Measurements from ENCODE around the gene SYCN. TPM values are rescaled to one million over a fixed set of nuclear protein-coding genes. Genes with fewer than 3 reads are reported as not detected.
A peak's percentile ranks its signal among the peaks of the same experiment; 100 is the strongest.
"Not testable (repeated sequence)": the region's sequence is repeated elsewhere in the genome, so short reads cannot be mapped to it uniquely, and the experiment has no call there.

The SYCN gene
- total RNA-seq, 2 experiments from 2014 or later, result not detected

DNA sequence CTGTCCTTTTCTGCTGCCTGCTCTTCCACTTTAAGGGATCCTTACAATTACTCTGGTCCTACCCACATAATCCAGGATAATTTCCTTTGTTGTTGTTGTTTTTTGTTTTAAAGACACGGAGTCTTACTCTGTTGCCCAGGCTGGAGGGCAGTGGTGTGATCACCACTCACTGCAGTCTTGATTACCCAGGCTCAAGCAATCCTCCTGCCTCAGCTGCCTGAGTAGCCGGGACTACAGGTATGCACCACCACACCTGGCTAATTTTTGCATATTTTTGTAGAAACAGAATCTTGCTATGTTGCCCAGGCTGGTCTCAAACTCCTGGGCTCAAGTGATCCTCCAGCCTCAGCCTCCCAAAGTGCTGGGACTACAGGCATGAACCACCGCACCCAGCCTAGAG lies 11.3 kb upstream of the SYCN start:
- POLR2A ChIA-PET; H3K27ac Mint-ChIP-seq; H3K4me1 Mint-ChIP-seq; DNase-seq; H3K36me3 Mint-ChIP-seq; H3K27me3 Mint-ChIP-seq; ATAC-seq (ENCODE audit: low read depth); H3K9me3 Mint-ChIP-seq; H3K4me3 Mint-ChIP-seq: not testable (repeated sequence)

- POLR2A ChIA-PET, result interaction anchor here (1.0 to 1.9 kb wide), 2 partner anchors 114 to 116 kb away, joined by 5 to 6 read pairs; no protein-coding TSS in a partner anchor
- no peaks in the 10 kb centered on the region for H3K9me3 Mint-ChIP-seq
- peaks cover 2% of the 10 kb centered on the region for H3K4me1 Mint-ChIP-seq
- peak; percentile 96 for ATAC-seq (ENCODE audit: low read depth)
- no peak overlapping the region for H3K27ac Mint-ChIP-seq
- no peaks in the 10 kb centered on the region for H3K36me3 Mint-ChIP-seq
- peak; percentile 76 for DNase-seq
- H3K27me3 Mint-ChIP-seq, result no peaks in the 10 kb centered on the region
- no peak overlapping the region for H3K4me3 Mint-ChIP-seq
Observed at GRCh38 chr19:39212375-39212742, 8.3 kb upstream of the SYCN start.

DNA sequence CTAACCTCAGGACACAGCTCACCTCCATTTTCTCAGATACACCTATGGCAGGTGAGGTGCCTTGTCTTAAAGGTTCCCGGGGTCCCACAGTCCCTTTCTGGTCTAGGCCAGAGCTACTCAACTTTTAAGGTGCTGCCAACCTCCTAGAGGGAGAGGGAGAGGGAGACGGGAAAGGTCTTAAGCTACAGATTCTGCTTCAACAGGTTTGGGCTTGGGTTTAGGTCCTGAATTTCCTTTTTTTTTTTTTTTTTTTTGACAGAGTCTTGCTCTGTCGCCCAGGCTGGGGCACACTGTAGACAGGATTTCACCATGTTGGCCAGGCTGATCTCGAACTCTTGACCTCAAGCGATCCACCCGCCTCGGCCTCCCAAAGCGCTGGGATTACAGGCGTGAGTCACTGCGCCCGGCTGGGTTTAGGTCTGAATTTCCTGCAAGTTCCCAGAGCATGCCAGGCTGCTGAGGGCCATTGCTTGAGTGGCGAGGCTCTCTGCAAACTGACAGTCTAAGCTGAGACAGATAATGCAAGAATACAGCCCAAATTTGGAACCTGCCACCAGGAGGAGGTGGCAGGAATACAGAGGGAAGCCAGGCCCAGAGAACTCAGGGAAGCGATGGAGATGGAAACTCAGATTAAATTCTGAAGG lies 7.8 kb upstream of the SYCN start:
- POLR2A ChIA-PET, result interaction anchor here (1.0 kb wide), 1 partner anchor 115 kb away, joined by 6 read pairs; no protein-coding TSS in a partner anchor
- H3K9me3 Mint-ChIP-seq, result no peaks in the 10 kb centered on the region
- H3K27me3 Mint-ChIP-seq, result no peaks in the 10 kb centered on the region
- ATAC-seq (ENCODE audit: low read depth) (peak; percentile 22), DNase-seq (no peak)
- no peaks in the 10 kb centered on the region for H3K36me3 Mint-ChIP-seq
- H3K4me3 Mint-ChIP-seq, result no peak overlapping the region
- H3K4me1 Mint-ChIP-seq, result no peaks in the 10 kb centered on the region
- H3K27ac Mint-ChIP-seq, result no peak overlapping the region

GRCh38 chr19:39209196-39209595 lies 5.1 kb upstream of the SYCN start:
- peaks cover 14% of the 10 kb centered on the region for H3K27me3 Mint-ChIP-seq
- ATAC-seq (ENCODE audit: low read depth) (no peak), DNase-seq (no peak)
- H3K36me3 Mint-ChIP-seq, result no peaks in the 10 kb centered on the region
- no peak overlapping the region for H3K4me3 Mint-ChIP-seq
- POLR2A ChIA-PET, result no interaction called here
- no peaks in the 10 kb centered on the region for H3K9me3 Mint-ChIP-seq
- no peaks in the 10 kb centered on the region for H3K4me1 Mint-ChIP-seq
- H3K27ac Mint-ChIP-seq, result no peak overlapping the region

GRCh38 chr19:39208175-39208795 lies 4.2 kb upstream of the SYCN start:
- H3K27ac Mint-ChIP-seq, result no peak overlapping the region
- no peak for DNase-seq

DNA sequence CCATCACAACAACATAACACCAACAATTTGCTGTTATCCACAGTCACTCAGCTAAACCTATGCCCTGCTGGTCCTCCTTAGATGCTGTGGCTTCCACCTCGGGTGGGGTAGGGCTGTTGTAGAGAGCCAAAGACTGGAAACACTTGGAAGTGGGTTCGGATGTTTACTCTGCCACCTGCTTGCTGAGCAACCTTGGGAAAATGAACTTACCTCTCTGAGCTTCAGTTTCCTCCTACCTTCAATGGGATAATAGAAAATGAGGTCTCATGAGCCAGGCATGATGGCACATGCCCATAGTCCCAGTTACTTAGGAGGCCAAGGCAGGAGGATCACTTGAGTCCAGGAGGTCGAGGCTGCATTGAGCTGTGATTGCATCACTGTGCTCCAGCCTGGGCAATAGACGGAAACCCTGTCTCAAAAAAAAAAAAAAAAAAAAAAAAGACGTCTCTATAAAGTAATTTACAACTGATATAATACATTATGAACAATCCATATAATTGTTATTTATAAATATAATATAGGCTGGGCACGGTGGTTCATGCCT lies 3.3 kb upstream of the SYCN start:
- POLR2A ChIA-PET, result interaction anchor here (0.6 kb wide), 1 partner anchor 609 kb away, joined by 5 read pairs; no protein-coding TSS in a partner anchor
- H3K9me3 Mint-ChIP-seq, result no peaks in the 10 kb centered on the region
- H3K27ac Mint-ChIP-seq, result no peak overlapping the region
- H3K36me3 Mint-ChIP-seq, result no peaks in the 10 kb centered on the region
- ATAC-seq (ENCODE audit: low read depth) (no peak), DNase-seq (no peak)
- H3K4me3 Mint-ChIP-seq, result no peak overlapping the region
- peaks cover 31% of the 10 kb centered on the region for H3K27me3 Mint-ChIP-seq
- no peaks in the 10 kb centered on the region for H3K4me1 Mint-ChIP-seq

More at GRCh38 chr19:39208175-39208795, 4.2 kb upstream of the SYCN start:
- Mint-ChIP-seq H3K9me3 (no peaks in the 10 kb centered on the region), H3K36me3 (no peaks in the 10 kb centered on the region), H3K4me3 (no peak overlapping the region), H3K4me1 (no peaks in the 10 kb centered on the region), H3K27me3 (peaks cover 21% of the 10 kb centered on the region)
- ATAC-seq (ENCODE audit: low read depth), result no peak
- POLR2A ChIA-PET, result no interaction called here

DNA sequence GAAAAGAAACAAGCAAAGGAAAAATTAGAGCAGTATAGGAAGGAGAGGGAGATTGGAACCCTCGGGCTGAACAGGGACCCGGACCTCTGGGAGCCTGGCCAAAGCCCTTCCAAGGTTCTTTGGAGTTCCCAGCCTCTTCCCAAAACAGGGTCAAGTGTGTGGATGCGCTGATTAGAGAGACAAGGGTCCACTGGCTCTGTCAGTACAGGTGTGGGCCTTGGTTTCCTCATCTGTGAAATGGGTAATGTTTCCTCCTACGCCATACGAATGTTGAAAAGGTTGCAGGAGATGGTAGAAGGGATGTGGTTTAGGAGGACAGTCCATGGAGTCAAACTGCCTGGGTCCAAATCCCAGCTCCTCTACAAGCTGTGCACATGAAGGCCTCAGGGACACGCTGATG lies 2.1 kb upstream of the SYCN start:
- Mint-ChIP-seq H3K27ac (no peak overlapping the region), H3K4me3 (no peak overlapping the region), H3K27me3 (peaks cover 41% of the 10 kb centered on the region), H3K9me3 (no peaks in the 10 kb centered on the region), H3K4me1 (no peaks in the 10 kb centered on the region), H3K36me3 (no peaks in the 10 kb centered on the region)
- no peak for ATAC-seq (ENCODE audit: low read depth)
- no peak for DNase-seq
- POLR2A ChIA-PET, result no interaction called here

GRCh38 chr19:39205449-39205764 lies 1.3 kb upstream of the SYCN start:
- Mint-ChIP-seq H3K4me3 (no peak overlapping the region), H3K4me1 (no peaks in the 10 kb centered on the region), H3K36me3 (no peaks in the 10 kb centered on the region), H3K27ac (no peak overlapping the region), H3K9me3 (no peaks in the 10 kb centered on the region), H3K27me3 (peaks cover 47% of the 10 kb centered on the region)
- POLR2A ChIA-PET, result no interaction called here
- no peak for DNase-seq
- ATAC-seq (ENCODE audit: low read depth), result no peak

DNA sequence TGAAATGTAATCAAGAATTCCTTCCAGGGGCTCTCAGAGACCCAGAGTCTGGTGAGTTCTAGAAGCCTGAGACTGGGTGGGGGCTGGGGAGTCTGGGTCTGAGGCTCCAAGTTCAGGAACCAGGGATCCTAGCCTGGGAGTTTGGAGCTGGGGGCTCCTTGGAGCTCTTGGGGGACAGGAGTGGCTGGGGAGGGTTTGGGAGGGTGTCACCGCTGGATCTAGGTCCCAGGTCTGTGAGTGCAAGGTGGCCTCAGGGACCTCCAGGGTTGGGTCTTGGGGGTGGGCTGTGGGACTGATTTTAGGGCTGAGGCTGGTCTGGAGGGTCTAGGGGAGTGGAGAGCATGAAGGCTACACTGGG lies 1.1 kb downstream of the SYCN start:
- H3K4me3 Mint-ChIP-seq, result no peak overlapping the region
- no peaks in the 10 kb centered on the region for H3K36me3 Mint-ChIP-seq
- H3K4me1 Mint-ChIP-seq, result peaks cover 2% of the 10 kb centered on the region
- no peak overlapping the region for H3K27ac Mint-ChIP-seq
- ATAC-seq (ENCODE audit: low read depth) (no peak), DNase-seq (no peak)
- POLR2A ChIA-PET, result no interaction called here
- peaks cover 63% of the 10 kb centered on the region for H3K27me3 Mint-ChIP-seq
- no peaks in the 10 kb centered on the region for H3K9me3 Mint-ChIP-seq

GRCh38 chr19:39200803-39201115 lies 3.3 kb downstream of the SYCN start:
- Mint-ChIP-seq H3K4me3 (no peak overlapping the region), H3K36me3 (no peaks in the 10 kb centered on the region), H3K4me1 (peaks cover 9% of the 10 kb centered on the region), H3K27ac (no peak overlapping the region), H3K9me3 (no peaks in the 10 kb centered on the region), H3K27me3 (peaks cover 79% of the 10 kb centered on the region)
- DNase-seq, result no peak
- ATAC-seq (ENCODE audit: low read depth), result no peak
- POLR2A ChIA-PET, result no interaction called here

DNA sequence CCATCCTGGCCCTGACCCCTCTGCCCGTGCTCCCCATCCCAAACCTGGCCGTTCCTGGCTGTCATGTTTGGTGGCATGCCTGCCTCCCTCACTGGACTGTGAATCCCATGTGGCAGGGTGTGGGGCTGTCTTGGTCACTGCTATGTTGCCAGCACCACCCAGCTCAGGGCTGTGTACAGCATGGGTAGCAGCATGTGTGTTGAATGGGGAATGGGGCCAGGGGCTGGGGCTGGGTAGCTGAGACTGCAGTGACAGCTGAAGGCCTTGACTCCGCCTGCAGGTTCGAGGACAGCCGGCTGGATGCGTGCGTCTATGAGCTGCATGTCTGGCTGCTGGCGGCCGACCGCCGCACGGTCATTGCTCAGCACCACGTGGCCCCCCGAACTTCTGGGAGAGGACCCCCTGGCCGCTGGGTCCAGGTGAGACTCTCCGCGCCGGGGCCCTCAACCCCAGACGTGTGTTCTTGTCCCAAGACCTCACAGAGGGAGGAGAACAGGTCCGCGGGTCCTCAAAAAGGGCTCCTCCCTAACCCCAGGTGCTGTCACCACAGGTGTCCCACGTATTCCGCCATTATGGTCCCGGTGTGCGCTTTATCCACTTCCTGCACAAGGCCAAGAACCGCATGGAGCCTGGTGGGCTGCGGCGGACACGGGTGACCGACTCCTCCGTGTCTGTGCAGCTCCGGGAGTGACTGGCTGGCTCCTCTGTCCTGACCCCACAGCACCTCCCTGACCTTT lies 3.8 kb downstream of the SYCN start:
- H3K27me3 Mint-ChIP-seq, result peaks cover 81% of the 10 kb centered on the region
- no peak overlapping the region for H3K4me3 Mint-ChIP-seq
- no peaks in the 10 kb centered on the region for H3K36me3 Mint-ChIP-seq
- H3K4me1 Mint-ChIP-seq, result peaks cover 13% of the 10 kb centered on the region
- H3K27ac Mint-ChIP-seq, result no peak overlapping the region
- POLR2A ChIA-PET, result no interaction called here
- no peak for ATAC-seq (ENCODE audit: low read depth)
- H3K9me3 Mint-ChIP-seq, result no peaks in the 10 kb centered on the region
- no peak for DNase-seq

DNA sequence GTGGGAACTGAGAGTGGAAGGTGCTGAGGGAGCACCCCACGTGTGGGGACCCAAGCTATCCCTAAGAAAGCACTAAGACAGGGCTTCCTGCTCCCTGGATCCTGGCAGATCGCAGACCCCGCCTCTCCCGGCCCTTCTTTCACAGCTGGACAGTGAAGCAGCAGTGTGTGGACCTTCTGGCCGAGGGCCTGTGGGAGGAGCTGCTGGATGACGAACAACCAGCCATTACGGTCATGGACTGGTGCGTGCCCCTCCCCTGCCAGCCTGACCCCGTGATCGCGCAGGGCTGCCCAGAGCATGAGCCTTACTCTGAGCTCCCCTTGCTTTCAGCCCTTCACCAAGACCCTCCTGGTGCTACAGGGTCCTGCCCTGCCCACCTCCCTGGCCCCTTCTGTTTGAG lies 5.0 kb downstream of the SYCN start:
- peaks cover 15% of the 10 kb centered on the region for H3K4me1 Mint-ChIP-seq
- no peak for DNase-seq

DNA sequence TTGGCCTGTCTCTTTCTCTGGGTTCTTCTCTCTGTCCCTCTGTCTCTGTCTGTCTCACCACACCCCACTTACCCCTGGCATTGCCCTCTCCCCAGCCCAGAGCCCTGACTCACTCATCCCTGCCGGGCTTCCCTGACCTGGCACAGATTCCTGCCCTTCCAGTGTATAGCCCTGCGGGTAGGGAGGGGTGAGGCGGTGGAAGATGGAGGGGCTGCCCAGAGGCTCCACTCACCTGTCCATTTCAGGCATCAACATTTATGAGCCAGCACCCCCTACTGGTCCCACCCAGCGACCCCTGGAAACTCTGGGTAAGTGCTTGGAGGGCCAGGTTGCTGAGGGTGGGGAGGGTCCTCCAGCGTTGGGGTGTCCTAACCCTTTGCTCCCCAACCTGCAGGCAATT lies 6.3 kb downstream of the SYCN start:
- peaks cover 15% of the 10 kb centered on the region for H3K4me1 Mint-ChIP-seq
- ATAC-seq (ENCODE audit: low read depth) (no peak), DNase-seq (no peak)
- POLR2A ChIA-PET, result no interaction called here
- no peaks in the 10 kb centered on the region for H3K36me3 Mint-ChIP-seq
- H3K4me3 Mint-ChIP-seq, result no peak overlapping the region
- no peaks in the 10 kb centered on the region for H3K9me3 Mint-ChIP-seq
- peaks cover 74% of the 10 kb centered on the region for H3K27me3 Mint-ChIP-seq
- H3K27ac Mint-ChIP-seq, result no peak overlapping the region

More for the DNA sequence above, 5.0 kb downstream of the SYCN start:
- no peaks in the 10 kb centered on the region for H3K9me3 Mint-ChIP-seq
- no peaks in the 10 kb centered on the region for H3K36me3 Mint-ChIP-seq
- no peak for ATAC-seq (ENCODE audit: low read depth)
- H3K27me3 Mint-ChIP-seq, result peaks cover 82% of the 10 kb centered on the region
- POLR2A ChIA-PET, result no interaction called here
- H3K27ac Mint-ChIP-seq, result no peak overlapping the region
- H3K4me3 Mint-ChIP-seq, result no peak overlapping the region
